Peyer's patch (tissue), 4 donors: ENCODE results near the gene APPBP2. TPM values are rescaled to one million over a fixed set of nuclear protein-coding genes. Genes with fewer than 3 reads are reported as not detected.

ENCODE experiments used
- DNase-seq, 3 donors: peaks; one replicate each; pipeline ENCODE4 v3.0.0-alpha.2; 2017 to 2019
- H3K27ac ChIP-seq, 4 donors: fragments of 200-600 bp; sonication (generic); one replicate each; pipeline ENCODE4 v1.5.1; 2016 to 2019
- H3K27me3 ChIP-seq, 2 donors: fragments of 200-600 bp; sonication (generic); one replicate each; pipeline ENCODE4 v1.5.1; 2019
- H3K36me3 ChIP-seq, 3 donors: fragments of 200-600 bp; sonication (generic); one replicate each; pipeline ENCODE4 v1.5.1; 2016 to 2019
- H3K4me1 ChIP-seq, 4 donors: fragments of 200-600 bp; sonication (generic); one replicate each; pipeline ENCODE4 v1.5.1; 2016 to 2019
- H3K4me3 ChIP-seq, 4 donors: fragments of 200-600 bp; sonication (generic); 1 replicate in 3 of 4; 2 replicates in 1 of 4; pipeline ENCODE4 v1.5.1; 2016 to 2019; ENCODE audit warnings: mild to moderate bottlenecking in 1 of 4
- H3K9me3 ChIP-seq, 4 donors: fragments of 200-600 bp; sonication (generic); one replicate each; pipeline ENCODE4 v1.5.1; 2016 to 2019; ENCODE audit warnings: mild to moderate bottlenecking in 1 of 4
- CTCF ChIP-seq, 6 experiments: fragments of 450-650 bp in 4 of 6; fragments of 200-600 bp in 2 of 6; sonication (generic) in 1 of 6; IDR thresholded peaks; one replicate each; pipeline ENCODE4 v1.5.1; 2017 to 2019; ENCODE audit warnings: antibody characterized with exemption in 6 of 6, mild to moderate bottlenecking in 3 of 6, moderate library complexity in 1 of 6
- POLR2A ChIP-seq, 2 donors: fragments of 450-650 bp; IDR thresholded peaks; one replicate each; pipeline ENCODE4 v1.5.1; 2017; ENCODE audit warnings: antibody characterized with exemption in 2 of 2, mild to moderate bottlenecking in 2 of 2, moderate library complexity in 2 of 2
- small RNA-seq, 2 donors: library from RNA; depleted of rRNA; stranded (forward); fragments of <200 nt; gene quantifications; one replicate each; pipeline ENCODE3, GENCODE V24; 2016
- total RNA-seq, 4 donors: library from RNA; depleted of rRNA; stranded (reverse); fragments of >200 nt; gene quantifications; one replicate each; pipeline ENCODE4 v1.1.0, GENCODE V29; 2016

Gene APPBP2
- total RNA-seq, 4 donors from 2014 or later = 14.0 to 18.4 (median 15.4) TPM

- Histone ChIP-seq H3K36me3 (no peaks in the 10 kb centered on the region), H3K9me3 (no peaks in the 10 kb centered on the region), H3K4me3 (no peak overlapping the region), H3K27ac (no peak overlapping the region), H3K27me3 (no peaks in the 10 kb centered on the region), H3K4me1 (peaks cover 0 to 20% (median 0%) of the 10 kb centered on the region in 4 donors)
- TF ChIP-seq POLR2A (IDR thresholded peaks at IDR 0.05) (no peak), CTCF (IDR thresholded peaks at IDR 0.05) (no peak)
- no peak for DNase-seq
Observed at GRCh38 chr17:60393840-60394723, 132.0 kb downstream of the APPBP2 start.

Small RNAs within 50 kb of the gene (small RNA-seq; reads per million reads assigned to genes)
- gene AC011921.2 = 0 reads per million in 2 donors

Other genes with a start within 250 kb of the APPBP2 start
- gene USP32, start 134.1 kb downstream of the APPBP2 start, total RNA-seq = 10 to 100 TPM; 31.5 to 52.8 (median 48.6) TPM
- not detected for gene CHCT1, start 103.8 kb downstream of the APPBP2 start, total RNA-seq
- 10 to 100 TPM; 12.9 to 17.4 (median 14.3) TPM for gene PPM1D, start 74.0 kb upstream of the APPBP2 start, total RNA-seq
- gene BCAS3, start 151.6 kb upstream of the APPBP2 start, total RNA-seq = 100 to 1,000 TPM in 1 of 4 donors, 10 to 100 TPM in 3; 25.7 to 109 (median 57.1) TPM